SK-N-MC (cell line): ENCODE data around the gene ABCC2.
"Not testable (repeated sequence)": the region's sequence is repeated elsewhere in the genome, so short reads cannot be mapped to it uniquely, and the experiment has no call there.

Source experiments
- DNase-seq: peaks from one replicate; pipeline ENCODE4 v3.0.0-alpha.2; 2011; ENCODE audit warnings: low read depth, low spot score
- H3K27ac ChIP-seq: fragments of 200-600 bp; sonication (generic); 2 replicates; pipeline ENCODE4 v1.5.1; 2016; ENCODE audit warnings: mixed run types
- H3K36me3 ChIP-seq: fragments of 200-600 bp; sonication (generic); 2 replicates; pipeline ENCODE4 v1.6.1; 2017; ENCODE audit warnings: antibody characterized with exemption, low read length, mixed read lengths; ENCODE audit not compliant: insufficient read depth
- H3K4me3 ChIP-seq: fragments of 200-600 bp; sonication (generic); 2 replicates; pipeline ENCODE4 v1.5.1; 2016
- H3K9ac ChIP-seq: fragments of 200-600 bp; sonication (generic); 2 replicates; pipeline ENCODE4 v1.8.0; 2017; ENCODE audit warnings: mixed run types, mixed read lengths; ENCODE audit not compliant: insufficient read length
- H3K9me3 ChIP-seq: fragments of 200-600 bp; sonication (generic); 2 replicates; pipeline ENCODE4 v1.6.1; 2017; ENCODE audit warnings: low read depth, mild to moderate bottlenecking, antibody characterized with exemption, low read length, moderate library complexity, mixed read lengths
- EZH2 ChIP-seq: fragments of 200-600 bp; sonication (generic); IDR thresholded peaks from one replicate; pipeline ENCODE4 v1.6.1; 2017; ENCODE audit warnings: antibody characterized with exemption
- FOXP2 ChIP-seq: optimal IDR thresholded peaks from 2 replicates; pipeline ENCODE3; 2011; ENCODE audit warnings: mild to moderate bottlenecking, moderate library complexity; ENCODE audit not compliant: insufficient read depth; ENCODE audit errors: extremely low read length, control extremely low read depth
- POLR2AphosphoS5 ChIP-seq: IDR thresholded peaks from 2 replicates; pipeline ENCODE4 v1.6.1; 2012; ENCODE audit warnings: mild to moderate bottlenecking, low read depth, low read length, borderline replicate concordance

Gene ABCC2

GRCh38 chr10:99836711-99837110 is 54.3 kb downstream of the ABCC2 start:
- TF ChIP-seq POLR2AphosphoS5 (no peak), EZH2 (no peak), FOXP2 (no peak)
- H3K9ac ChIP-seq: no peak overlapping the region
- DNase-seq: no peak

GRCh38 chr10:99840859-99841258 is 58.4 kb downstream of the ABCC2 start:
- DNase-seq, H3K36me3 ChIP-seq, H3K27ac ChIP-seq: not testable (repeated sequence)

More at GRCh38 chr10:99836711-99837110, 54.3 kb downstream of the ABCC2 start:
- Histone ChIP-seq H3K4me3 (no peak overlapping the region), H3K36me3 (no peaks in the 10 kb centered on the region), H3K27ac (no peak overlapping the region), H3K9me3 (no peaks in the 10 kb centered on the region)

GRCh38 chr10:99841746-99842145 is 59.3 kb downstream of the ABCC2 start:
- Histone ChIP-seq H3K9ac (no peak overlapping the region), H3K27ac (no peak overlapping the region), H3K4me3 (no peak overlapping the region), H3K9me3 (no peaks in the 10 kb centered on the region), H3K36me3 (no peaks in the 10 kb centered on the region)
- DNase-seq: no peak
- no peak for TF ChIP-seq EZH2
- TF ChIP-seq POLR2AphosphoS5: no peak
- no peak for TF ChIP-seq FOXP2

More at GRCh38 chr10:99840859-99841258, 58.4 kb downstream of the ABCC2 start:
- H3K4me3 ChIP-seq, H3K9ac ChIP-seq, H3K9me3 ChIP-seq: not testable (repeated sequence)

GRCh38 chr10:99843310-99843709 is 60.9 kb downstream of the ABCC2 start:
- Histone ChIP-seq H3K4me3 (no peak overlapping the region), H3K36me3 (no peaks in the 10 kb centered on the region), H3K27ac (no peak overlapping the region), H3K9me3 (no peaks in the 10 kb centered on the region), H3K9ac (no peak overlapping the region)
- no peak for TF ChIP-seq POLR2AphosphoS5
- TF ChIP-seq FOXP2: no peak
- no peak for TF ChIP-seq EZH2
- no peak for DNase-seq

- TF ChIP-seq EZH2 (no peak), POLR2AphosphoS5 (no peak), FOXP2 (no peak)
- Histone ChIP-seq H3K9ac (no peak overlapping the region), H3K4me3 (no peak overlapping the region), H3K36me3 (no peaks in the 10 kb centered on the region), H3K27ac (no peak overlapping the region), H3K9me3 (no peaks in the 10 kb centered on the region)
- no peak for DNase-seq
Observed at GRCh38 chr10:99844433-99844955, 62.1 kb downstream of the ABCC2 start.

- Histone ChIP-seq H3K4me3 (0 out of 2 replicates have a peak overlapping the region, but pooled peaks have one; percentile 22), H3K36me3 (no peaks in the 10 kb centered on the region), H3K9ac (no peak overlapping the region), H3K9me3 (no peaks in the 10 kb centered on the region), H3K27ac (no peak overlapping the region)
- TF ChIP-seq FOXP2 (no peak), POLR2AphosphoS5 (no peak), EZH2 (no peak)
- peak; percentile 65 for DNase-seq
Observed at GRCh38 chr10:99845837-99846382, 63.5 kb downstream of the ABCC2 start.

GRCh38 chr10:99849057-99849456 is 66.6 kb downstream of the ABCC2 start:
- TF ChIP-seq POLR2AphosphoS5 (no peak), FOXP2 (no peak), EZH2 (no peak)
- no peak overlapping the region for H3K9ac ChIP-seq
- H3K4me3 ChIP-seq: no peak overlapping the region
- H3K9me3 ChIP-seq: no peaks in the 10 kb centered on the region
- no peak overlapping the region for H3K27ac ChIP-seq
- H3K36me3 ChIP-seq: no peaks in the 10 kb centered on the region
- no peak for DNase-seq

- no peak overlapping the region for H3K9ac ChIP-seq
- H3K4me3 ChIP-seq: no peak overlapping the region
- H3K9me3 ChIP-seq: no peaks in the 10 kb centered on the region
- DNase-seq: no peak
- H3K36me3 ChIP-seq: no peaks in the 10 kb centered on the region
- peak overlapping the region; percentile 42; the same call in 1 of the 2 replicates for H3K27ac ChIP-seq
- TF ChIP-seq FOXP2: no peak
Observed at GRCh38 chr10:99849536-99849935, 67.1 kb downstream of the ABCC2 start.

- Histone ChIP-seq H3K27ac (no peak overlapping the region), H3K9me3 (no peaks in the 10 kb centered on the region), H3K36me3 (no peaks in the 10 kb centered on the region), H3K9ac (no peak overlapping the region), H3K4me3 (no peak overlapping the region)
- TF ChIP-seq FOXP2 (no peak), EZH2 (no peak), POLR2AphosphoS5 (no peak)
- DNase-seq: no peak
Observed at GRCh38 chr10:99850021-99850766, 67.8 kb downstream of the ABCC2 start.
